DOHH2 (cell line): ENCODE data around the gene DSCAM.

Source experiments
- H3F3A ChIP-seq: fragments of 200-600 bp; sonication (generic), shearing (Covaris generic); 2 replicates; pipeline ENCODE4 v1.6.0; 2016; ENCODE audit warnings: antibody characterized with exemption, mild to moderate bottlenecking; ENCODE audit not compliant: control insufficient read depth, insufficient read depth
- H3K27ac ChIP-seq: fragments of 200-600 bp; sonication (generic); 2 replicates; pipeline ENCODE4 v1.5.1; 2014; ENCODE audit warnings: low read depth, mild to moderate bottlenecking, low read length, moderate library complexity
- H3K27me3 ChIP-seq: fragments of 200-600 bp; sonication (generic); 2 replicates; pipeline ENCODE4 v1.6.1; 2014; ENCODE audit warnings: mild to moderate bottlenecking, low read length, mixed read lengths; ENCODE audit not compliant: control insufficient read depth
- H3K36me3 ChIP-seq: fragments of 200-600 bp; sonication (generic); 2 replicates; pipeline ENCODE4 v1.6.1; 2014; ENCODE audit warnings: mild to moderate bottlenecking, low read length, moderate library complexity, mixed read lengths; ENCODE audit not compliant: control insufficient read depth
- H3K4me1 ChIP-seq: fragments of 200-600 bp; sonication (generic); 2 replicates; pipeline ENCODE4 v1.6.1; 2014; ENCODE audit warnings: mild to moderate bottlenecking, low read length, mixed read lengths; ENCODE audit not compliant: control insufficient read depth
- H3K4me2 ChIP-seq: fragments of 200-600 bp; sonication (generic); 2 replicates; pipeline ENCODE4 v1.6.0; 2014; ENCODE audit warnings: mild to moderate bottlenecking, low read length, moderate library complexity
- H3K4me3 ChIP-seq: fragments of 200-600 bp; sonication (generic); 2 replicates; pipeline ENCODE4 v1.5.1; 2014; ENCODE audit warnings: mild to moderate bottlenecking, low read length, mixed read lengths
- H3K79me2 ChIP-seq: fragments of 200-600 bp; sonication (generic); 2 replicates; pipeline ENCODE4 v1.6.1; 2014; ENCODE audit warnings: mild to moderate bottlenecking, low read length, mixed read lengths; ENCODE audit not compliant: control insufficient read depth
- H3K9me2 ChIP-seq: fragments of 200-600 bp; sonication (generic); replicated peaks from 2 replicates; pipeline ENCODE4 v1.6.1; 2014; ENCODE audit warnings: mild to moderate bottlenecking, low read length, mixed read lengths; ENCODE audit not compliant: control insufficient read depth
- H3K9me3 ChIP-seq: fragments of 200-600 bp; sonication (generic); 2 replicates; pipeline ENCODE4 v1.6.1; 2014; ENCODE audit warnings: antibody characterized with exemption, low read length, mixed read lengths; ENCODE audit not compliant: control insufficient read depth, insufficient read depth
- H4K20me1 ChIP-seq: fragments of 200-600 bp; sonication (generic); 2 replicates; pipeline ENCODE4 v1.6.0; 2014; ENCODE audit warnings: low read depth, mild to moderate bottlenecking, antibody characterized with exemption, low read length, moderate library complexity; ENCODE audit not compliant: control insufficient read depth, insufficient read depth
- CTCF ChIP-seq: fragments of 200-600 bp; sonication (generic); IDR thresholded peaks from one replicate; pipeline ENCODE4 v1.5.1; 2014; ENCODE audit warnings: antibody characterized with exemption, mild to moderate bottlenecking, low read depth, low read length; ENCODE audit not compliant: poor library complexity, severe bottlenecking
- EZH2phosphoT487 ChIP-seq: fragments of 200-600 bp; sonication (generic); IDR thresholded peaks from 2 replicates; pipeline ENCODE4 v1.6.1; 2017; ENCODE audit warnings: borderline replicate concordance, mild to moderate bottlenecking, antibody characterized with exemption, low read length, moderate library complexity, mixed read lengths

Gene DSCAM

GRCh38 chr21:40636026-40636425 lies 210.9 kb downstream of the DSCAM start:
- Histone ChIP-seq H3F3A (no peaks in the 10 kb centered on the region), H3K27me3 (no peaks in the 10 kb centered on the region), H3K79me2 (no peaks in the 10 kb centered on the region), H3K4me3 (no peak overlapping the region), H4K20me1 (no peaks in the 10 kb centered on the region), H3K27ac (no peak overlapping the region), H3K9me2 (no peaks in the 10 kb centered on the region), H3K4me2 (no peak overlapping the region), H3K36me3 (no peaks in the 10 kb centered on the region), H3K4me1 (no peaks in the 10 kb centered on the region), H3K9me3 (peaks cover 2% of the 10 kb centered on the region; the same call in 1 of the 2 replicates)
- TF ChIP-seq EZH2phosphoT487 = no peak
- no peak for TF ChIP-seq CTCF

GRCh38 chr21:40635391-40635790 lies 211.6 kb downstream of the DSCAM start:
- Histone ChIP-seq H3F3A (no peaks in the 10 kb centered on the region), H3K27me3 (no peaks in the 10 kb centered on the region), H4K20me1 (no peaks in the 10 kb centered on the region), H3K36me3 (no peaks in the 10 kb centered on the region), H3K79me2 (no peaks in the 10 kb centered on the region), H3K27ac (no peak overlapping the region), H3K9me3 (no peaks in the 10 kb centered on the region; the same call in 1 of the 2 replicates), H3K4me3 (no peak overlapping the region), H3K4me2 (no peak overlapping the region), H3K9me2 (no peaks in the 10 kb centered on the region), H3K4me1 (no peaks in the 10 kb centered on the region)
- TF ChIP-seq EZH2phosphoT487 = no peak
- TF ChIP-seq CTCF = no peak

GRCh38 chr21:40634141-40634540 lies 212.8 kb downstream of the DSCAM start:
- no peaks in the 10 kb centered on the region for H3K4me1 ChIP-seq
- no peaks in the 10 kb centered on the region for H3F3A ChIP-seq
- TF ChIP-seq EZH2phosphoT487 = no peak
- no peak for TF ChIP-seq CTCF
- no peaks in the 10 kb centered on the region for H4K20me1 ChIP-seq
- no peaks in the 10 kb centered on the region for H3K36me3 ChIP-seq
- H3K4me2 ChIP-seq = no peak overlapping the region
- H3K4me3 ChIP-seq = no peak overlapping the region
- H3K79me2 ChIP-seq = no peaks in the 10 kb centered on the region
- no peaks in the 10 kb centered on the region for H3K9me2 ChIP-seq
- H3K27me3 ChIP-seq = no peaks in the 10 kb centered on the region
- no peaks in the 10 kb centered on the region; the same call in 1 of the 2 replicates for H3K9me3 ChIP-seq
- H3K27ac ChIP-seq = no peak overlapping the region

GRCh38 chr21:40633048-40633447 lies 213.9 kb downstream of the DSCAM start:
- H3F3A ChIP-seq = no peaks in the 10 kb centered on the region
- TF ChIP-seq EZH2phosphoT487 = no peak
- no peak for TF ChIP-seq CTCF
- no peaks in the 10 kb centered on the region for H3K27me3 ChIP-seq
- H3K4me3 ChIP-seq = no peak overlapping the region
- no peaks in the 10 kb centered on the region for H3K36me3 ChIP-seq
- H3K79me2 ChIP-seq = no peaks in the 10 kb centered on the region
- H3K4me2 ChIP-seq = no peak overlapping the region
- no peaks in the 10 kb centered on the region for H4K20me1 ChIP-seq
- H3K4me1 ChIP-seq = no peaks in the 10 kb centered on the region
- no peak overlapping the region for H3K27ac ChIP-seq
- H3K9me3 ChIP-seq = no peaks in the 10 kb centered on the region; the same call in 1 of the 2 replicates
- no peaks in the 10 kb centered on the region for H3K9me2 ChIP-seq
